Ectodermal cell (in vitro differentiated cells): ENCODE measurements around the gene PLPPR4.

ENCODE experiments used
- H3K27ac ChIP-seq: 2 replicates; pipeline ENCODE4 v1.7.0; 2013; ENCODE audit warnings: mild to moderate bottlenecking, low read depth, low read length; ENCODE audit not compliant: insufficient read depth, poor library complexity, severe bottlenecking
- H3K27me3 ChIP-seq: 2 replicates; pipeline ENCODE4 v1.7.0; 2013; ENCODE audit warnings: mild to moderate bottlenecking, low read length; ENCODE audit not compliant: insufficient read depth, control insufficient read depth, poor library complexity, severe bottlenecking
- H3K36me3 ChIP-seq: one replicate; pipeline ENCODE4 v1.7.0; 2013; ENCODE audit warnings: low read length; ENCODE audit not compliant: control insufficient read depth, insufficient read depth
- H3K4me1 ChIP-seq: one replicate; pipeline ENCODE4 v1.7.0; 2013; ENCODE audit warnings: low read length; ENCODE audit not compliant: control insufficient read depth, insufficient read depth
- H3K4me3 ChIP-seq: 2 replicates; pipeline ENCODE4 v1.7.0; 2013; ENCODE audit warnings: low read depth, low read length, control low read depth; ENCODE audit not compliant: insufficient read depth
- H3K9me3 ChIP-seq: 2 replicates; pipeline ENCODE4 v1.7.0; 2013; ENCODE audit warnings: mild to moderate bottlenecking, low read length, moderate library complexity; ENCODE audit not compliant: control insufficient read depth
- WGBS, 2 experiments: methylation state at CpG; one replicate each; pipeline ENCODE4 v1.1.7; 2013; ENCODE audit warnings: missing lambda C conversion rate in 2 of 2; 5-methylcytosine and 5-hydroxymethylcytosine counted together

PLPPR4 gene

GRCh38 chr1:99331083-99331482 is 66.8 kb downstream of the PLPPR4 start:
- Histone ChIP-seq H3K36me3 (no peaks in the 10 kb centered on the region), H3K27me3 (no peaks in the 10 kb centered on the region), H3K9me3 (no peaks in the 10 kb centered on the region), H3K27ac (no peak overlapping the region), H3K4me3 (no peak overlapping the region), H3K4me1 (no peaks in the 10 kb centered on the region)
- 82 to 89% methylated on average over 1 to 3 of the region's 3 CpGs for WGBS, 2 experiments

DNA sequence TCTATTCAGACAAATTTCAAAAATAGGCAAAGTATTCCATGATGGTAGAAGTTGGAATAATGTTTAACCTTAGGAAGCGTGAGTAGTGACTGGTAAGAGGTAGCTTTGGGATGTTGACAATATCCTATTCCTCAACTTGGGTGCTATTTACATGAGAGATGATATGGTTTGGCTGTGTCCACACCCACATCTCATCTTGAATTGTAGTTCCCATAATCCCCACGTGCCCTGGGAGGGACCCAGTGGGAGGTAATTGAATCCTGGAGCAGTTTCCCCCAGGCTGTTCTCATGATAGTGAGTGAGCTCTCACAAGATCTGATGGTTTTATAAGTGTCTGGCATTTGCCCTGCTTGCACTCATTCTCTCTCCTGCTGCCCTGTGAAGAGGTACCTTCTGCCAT is 67.3 kb downstream of the PLPPR4 start:
- H3K36me3 ChIP-seq = no peaks in the 10 kb centered on the region
- H3K27me3 ChIP-seq = no peaks in the 10 kb centered on the region
- WGBS, 2 experiments = 57 to 61% methylated on average over 2 of the region's 2 CpGs
- H3K4me3 ChIP-seq = no peak overlapping the region
- no peaks in the 10 kb centered on the region for H3K4me1 ChIP-seq
- no peaks in the 10 kb centered on the region for H3K9me3 ChIP-seq
- H3K27ac ChIP-seq = no peak overlapping the region

- Histone ChIP-seq H3K9me3 (no peaks in the 10 kb centered on the region), H3K4me1 (no peaks in the 10 kb centered on the region), H3K27ac (no peak overlapping the region), H3K4me3 (no peak overlapping the region), H3K36me3 (no peaks in the 10 kb centered on the region), H3K27me3 (no peaks in the 10 kb centered on the region)
- no CpG with 5 or more reads among the region's 1 CpG for WGBS, 2 experiments
These were observed 68.3 kb downstream of the PLPPR4 start for GRCh38 chr1:99332561-99332960.

GRCh38 chr1:99334991-99335390 is 70.7 kb downstream of the PLPPR4 start:
- no peak overlapping the region for H3K4me3 ChIP-seq
- H3K9me3 ChIP-seq = no peaks in the 10 kb centered on the region
- H3K4me1 ChIP-seq = no peaks in the 10 kb centered on the region
- H3K27me3 ChIP-seq = no peaks in the 10 kb centered on the region
- no peaks in the 10 kb centered on the region for H3K36me3 ChIP-seq
- 69 to 84% methylated on average over 2 to 5 of the region's 5 CpGs for WGBS, 2 experiments
- H3K27ac ChIP-seq = no peak overlapping the region

DNA sequence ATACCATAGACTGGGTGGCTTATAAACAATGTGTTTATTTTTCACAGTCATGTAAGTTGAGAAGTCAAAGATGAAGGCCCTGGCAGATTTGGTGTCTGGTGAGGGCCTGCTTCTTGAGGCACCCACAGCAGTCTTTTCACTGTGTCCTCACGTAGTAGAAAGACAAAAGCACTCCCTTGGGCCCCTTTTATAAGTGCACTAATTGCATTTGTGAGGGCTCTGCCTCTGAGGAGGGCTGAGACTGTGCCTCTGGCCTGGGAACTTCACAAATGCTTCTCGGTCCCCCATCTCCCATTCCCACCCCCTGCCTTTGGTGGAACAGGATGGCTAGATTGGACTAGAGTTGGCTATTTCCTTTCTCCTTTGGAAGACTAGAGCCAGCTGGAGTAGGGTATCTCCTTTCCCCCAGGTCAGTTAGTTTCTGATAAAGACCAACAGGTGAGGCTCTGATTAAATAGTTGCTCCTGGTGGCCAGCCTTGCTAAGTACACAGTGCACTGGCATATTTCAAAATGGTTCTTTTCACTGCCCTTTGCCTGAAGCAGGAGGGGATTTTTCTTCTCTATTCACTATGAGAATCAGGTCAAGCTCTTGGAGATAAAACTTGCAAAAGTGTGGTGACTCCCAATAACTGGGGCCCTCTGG is 82.9 kb downstream of the PLPPR4 start:
- Histone ChIP-seq H3K4me1 (no peaks in the 10 kb centered on the region), H3K27ac (no peak overlapping the region), H3K36me3 (no peaks in the 10 kb centered on the region), H3K4me3 (no peak overlapping the region), H3K9me3 (no peaks in the 10 kb centered on the region), H3K27me3 (no peaks in the 10 kb centered on the region)
- 62 to 77% methylated on average over 2 of the region's 2 CpGs for WGBS, 2 experiments

DNA sequence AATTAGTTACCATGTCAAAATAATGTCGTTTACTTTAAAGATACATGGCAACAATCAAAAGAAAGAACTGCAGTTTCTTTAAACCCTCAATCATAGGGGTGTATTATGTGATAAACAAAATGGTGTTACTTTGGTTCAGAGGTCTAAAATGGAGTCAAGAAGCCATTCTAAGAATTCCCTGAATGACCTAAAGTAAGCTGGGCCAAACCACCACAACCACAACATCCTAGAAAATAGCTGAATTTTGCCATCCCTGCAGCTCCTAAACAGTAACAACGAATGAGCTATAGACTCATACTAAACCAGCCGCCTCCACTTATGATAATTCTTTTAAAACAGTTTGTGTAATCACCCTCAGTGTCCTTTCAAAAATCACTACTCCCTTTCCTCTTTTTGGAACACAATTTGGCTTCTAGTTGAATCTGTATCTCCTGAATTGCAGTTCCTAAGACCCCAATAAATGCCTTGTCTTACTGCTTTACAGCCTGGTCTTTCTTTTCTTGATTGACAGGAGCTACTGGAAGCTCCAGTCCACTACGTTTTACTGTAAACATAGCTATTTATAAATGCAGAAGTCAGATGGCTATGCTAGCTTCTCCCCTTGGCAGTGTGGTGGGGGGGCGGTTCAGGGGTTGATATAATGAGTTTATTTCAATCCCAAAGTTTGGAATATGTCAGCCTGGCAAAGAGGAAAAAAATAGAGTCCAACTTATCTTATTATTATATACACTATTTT is 84.3 kb downstream of the PLPPR4 start:
- Histone ChIP-seq H3K4me3 (no peak overlapping the region), H3K27me3 (no peaks in the 10 kb centered on the region), H3K4me1 (no peaks in the 10 kb centered on the region), H3K9me3 (no peaks in the 10 kb centered on the region), H3K36me3 (no peaks in the 10 kb centered on the region), H3K27ac (no peak overlapping the region)
- WGBS, 2 experiments = 75 to 91% methylated on average over 3 to 4 of the region's 5 CpGs

DNA sequence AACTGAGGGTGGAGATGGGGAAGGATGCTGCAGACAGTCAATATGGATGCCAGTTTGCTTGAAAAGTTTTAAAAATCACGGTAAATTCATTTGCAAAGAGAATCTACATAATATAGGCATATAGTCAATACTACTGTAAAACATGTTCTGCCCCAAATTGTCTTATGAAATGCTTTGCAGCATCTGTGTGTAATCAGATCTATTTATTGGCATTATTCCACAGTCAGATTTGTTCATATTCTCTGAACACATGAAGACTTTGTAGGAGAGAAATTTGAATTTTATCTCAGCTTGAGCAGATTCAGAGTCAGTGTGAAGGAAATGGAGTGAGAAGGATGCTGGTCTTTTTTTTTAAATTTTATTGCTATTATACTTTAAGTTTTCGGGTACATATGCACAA is 88.5 kb downstream of the PLPPR4 start:
- WGBS, 2 experiments = 100% methylated on average over 1 of the region's 2 CpGs; no CpG with 5 or more reads in 1 of the 2 experiments
- no peaks in the 10 kb centered on the region for H3K9me3 ChIP-seq

DNA sequence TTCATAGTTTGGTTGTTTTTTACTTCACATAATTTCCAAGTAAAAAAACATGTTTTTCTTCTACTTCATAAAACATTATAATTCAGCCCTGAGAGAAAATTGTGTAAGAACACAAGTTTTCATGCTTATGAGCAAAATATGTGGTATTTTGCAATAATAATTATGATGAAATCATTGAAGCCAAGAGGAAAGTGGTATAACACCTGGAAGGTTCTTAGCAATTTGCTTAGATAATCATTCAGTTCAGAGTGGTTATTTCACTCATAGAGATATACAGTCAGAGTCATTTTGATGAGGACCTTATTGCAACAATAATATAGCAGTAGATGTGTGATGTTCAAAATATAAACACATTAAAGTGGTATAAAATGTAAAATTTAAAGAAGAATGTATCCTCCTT is 94.5 kb downstream of the PLPPR4 start:
- H3K27me3 ChIP-seq = no peaks in the 10 kb centered on the region
- H3K9me3 ChIP-seq = no peaks in the 10 kb centered on the region
- no peaks in the 10 kb centered on the region for H3K36me3 ChIP-seq
- no peak overlapping the region for H3K4me3 ChIP-seq
- H3K4me1 ChIP-seq = no peaks in the 10 kb centered on the region
- no peak overlapping the region for H3K27ac ChIP-seq

More for the DNA sequence above, 88.5 kb downstream of the PLPPR4 start:
- H3K36me3 ChIP-seq = no peaks in the 10 kb centered on the region
- no peaks in the 10 kb centered on the region for H3K4me1 ChIP-seq
- no peaks in the 10 kb centered on the region for H3K27me3 ChIP-seq
- no peak overlapping the region for H3K27ac ChIP-seq
- no peak overlapping the region for H3K4me3 ChIP-seq
